Left ventricle myocardium superior (tissue), 1 donor: ENCODE results near the gene SH3D21. TPM values are rescaled to one million over a fixed set of nuclear protein-coding genes. Genes with fewer than 3 reads are reported as not detected.

Experiments
- ATAC-seq: fragments of 200-7000 bp; cut with Tn5 transposase; one replicate; pipeline ENCODE4 v1.9.1; 2020; ENCODE audit warnings: mild to moderate bottlenecking, moderate library complexity
- DNase-seq: peaks from one replicate; pipeline ENCODE4 v3.0.0-alpha.2; 2020
- intact Hi-C: fragments of 100-400 bp; cut with micrococcal nuclease; formaldehyde crosslinking; loops from one replicate; pipeline ENCODE4 v1.11.0; 2022
- total RNA-seq: library from RNA; stranded (reverse); fragmentation: NEBNext Ultra II Directional; extraction: Animal tissue kit (Norgen Biotek cat#: 25700); gene quantifications from one replicate; pipeline ENCODE4 v1.2.1, GENCODE V29; 2021
- donor health status: DM: no; HTN: yes; CAD: no; lungs with severe emphysema.

The SH3D21 gene
- total RNA-seq, 1 donor from 2014 or later, result 1.1 TPM

GRCh38 chr1:36300526-36300925 is 5.6 kb upstream of the SH3D21 start:
- ATAC-seq (no peak), DNase-seq (no peak)
- intact Hi-C loops, result no loop called here

- no peak for DNase-seq
- no peak for ATAC-seq
- intact Hi-C loops, result no loop called here
Observed at GRCh38 chr1:36301220-36301619, 4.9 kb upstream of the SH3D21 start.

- ATAC-seq, result no peak
- intact Hi-C loops, result no loop called here
- no peak for DNase-seq
Observed at GRCh38 chr1:36303244-36303643, 2.9 kb upstream of the SH3D21 start.

- no peak for ATAC-seq
- DNase-seq, result no peak
- intact Hi-C loops, result no loop called here
Observed at GRCh38 chr1:36303650-36304360, 2.4 kb upstream of the SH3D21 start.

GRCh38 chr1:36304521-36304920 is 1.6 kb upstream of the SH3D21 start:
- ATAC-seq (no peak), DNase-seq (no peak)
- intact Hi-C loops, result no loop called here

GRCh38 chr1:36304970-36305914 is 926 bp upstream of the SH3D21 start:
- DNase-seq, result no peak
- no peak for ATAC-seq
- intact Hi-C loops, result no loop called here

- intact Hi-C loops, result no loop called here
- DNase-seq (no peak), ATAC-seq (no peak)
Observed at GRCh38 chr1:36305915-36306209, 306 bp upstream of the SH3D21 start.

GRCh38 chr1:36306902-36307456 is 811 bp downstream of the SH3D21 start:
- DNase-seq (peak; percentile 96), ATAC-seq (peak; percentile 98)
- intact Hi-C loops, result no loop called here

- intact Hi-C loops, result no loop called here
- ATAC-seq (no peak), DNase-seq (no peak)
Observed at GRCh38 chr1:36307601-36308330, 1.6 kb downstream of the SH3D21 start.

GRCh38 chr1:36309397-36309796 is 3.2 kb downstream of the SH3D21 start:
- intact Hi-C loops, result no loop called here
- ATAC-seq, result no peak
- DNase-seq, result no peak

GRCh38 chr1:36320291-36320761 is 14.2 kb downstream of the SH3D21 start:
- DNase-seq, result no peak
- no peak for ATAC-seq
- intact Hi-C loops, result no loop called here

GRCh38 chr1:36320767-36321118 is 14.6 kb downstream of the SH3D21 start:
- ATAC-seq, result no peak
- intact Hi-C loops, result no loop called here
- DNase-seq, result no peak

- intact Hi-C loops, result no loop called here
Observed at GRCh38 chr1:36321119-36321951, 15.2 kb downstream of the SH3D21 start.

GRCh38 chr1:36322041-36322785 is 16.0 kb downstream of the SH3D21 start:
- intact Hi-C loops, result no loop called here
- ATAC-seq, result no peak

More at GRCh38 chr1:36321119-36321951, 15.2 kb downstream of the SH3D21 start:
- ATAC-seq, result peak; percentile 76
- DNase-seq, result peak; percentile 89

GRCh38 chr1:36322786-36323635 is 16.8 kb downstream of the SH3D21 start:
- intact Hi-C loops, result no loop called here
- ATAC-seq, result peak; percentile 31
- peak; percentile 70 for DNase-seq

More at GRCh38 chr1:36322041-36322785, 16.0 kb downstream of the SH3D21 start:
- DNase-seq, result peak; percentile 47

GRCh38 chr1:36323636-36324352 is 17.6 kb downstream of the SH3D21 start, which contains the start of gene EVA1B:
TSS of gene EVA1B (minus strand) at chr1:36323645. CDS start at chr1:36323037, 608 bp downstream.
- DNase-seq (peak; percentile 92), ATAC-seq (peak; percentile 71)
- intact Hi-C loops, result no loop called here
